GM21526 (cell line): ENCODE results near the gene SGPP2.

Source experiments
- ATAC-seq: cut with Tn5 transposase; IDR thresholded peaks from one replicate; pipeline ENCODE4 v1.9.1; 2021; ENCODE audit warnings: moderate library complexity; ENCODE audit not compliant: unreplicated experiment, low FRiP score

Gene SGPP2

DNA sequence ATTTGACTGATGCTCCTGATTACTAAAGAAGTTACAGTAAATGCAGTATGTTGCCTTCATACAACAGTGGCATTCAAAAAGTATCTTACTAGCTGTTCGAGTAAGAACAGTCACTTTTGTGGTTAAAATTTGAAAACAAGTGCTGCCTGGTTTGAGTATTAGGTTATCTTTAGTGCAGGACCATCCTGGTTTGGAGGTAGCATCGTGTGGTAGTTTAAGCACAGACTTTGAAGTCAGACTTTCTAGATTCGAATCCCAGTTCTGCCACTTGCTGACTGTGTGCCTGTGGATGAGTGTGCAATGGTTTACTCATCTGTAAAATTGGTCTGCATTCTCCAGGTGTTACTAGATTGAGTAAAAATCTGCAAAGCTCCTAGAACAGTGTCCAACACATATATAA is 96.8 kb downstream of the SGPP2 start:
- peak; percentile 64 for ATAC-seq

DNA sequence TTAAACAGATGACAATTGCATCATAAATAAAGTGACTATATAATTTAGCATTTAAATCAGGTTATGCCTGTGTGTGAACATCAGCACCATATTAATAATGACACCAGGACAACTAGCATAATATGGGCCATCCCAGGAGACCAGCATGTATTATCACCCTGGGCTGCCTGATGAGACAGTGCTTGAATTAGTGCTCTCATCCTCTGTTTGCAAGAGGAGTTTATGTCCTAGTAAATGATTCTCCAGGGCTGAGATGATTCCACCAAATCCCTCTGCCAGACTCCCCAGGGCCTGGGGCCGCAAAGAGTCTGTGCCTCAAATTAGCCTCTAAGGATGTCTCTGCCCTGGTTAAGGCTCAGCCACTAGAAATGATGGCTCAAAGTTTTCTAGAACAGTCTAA is 97.7 kb downstream of the SGPP2 start:
- ATAC-seq = no peak

DNA sequence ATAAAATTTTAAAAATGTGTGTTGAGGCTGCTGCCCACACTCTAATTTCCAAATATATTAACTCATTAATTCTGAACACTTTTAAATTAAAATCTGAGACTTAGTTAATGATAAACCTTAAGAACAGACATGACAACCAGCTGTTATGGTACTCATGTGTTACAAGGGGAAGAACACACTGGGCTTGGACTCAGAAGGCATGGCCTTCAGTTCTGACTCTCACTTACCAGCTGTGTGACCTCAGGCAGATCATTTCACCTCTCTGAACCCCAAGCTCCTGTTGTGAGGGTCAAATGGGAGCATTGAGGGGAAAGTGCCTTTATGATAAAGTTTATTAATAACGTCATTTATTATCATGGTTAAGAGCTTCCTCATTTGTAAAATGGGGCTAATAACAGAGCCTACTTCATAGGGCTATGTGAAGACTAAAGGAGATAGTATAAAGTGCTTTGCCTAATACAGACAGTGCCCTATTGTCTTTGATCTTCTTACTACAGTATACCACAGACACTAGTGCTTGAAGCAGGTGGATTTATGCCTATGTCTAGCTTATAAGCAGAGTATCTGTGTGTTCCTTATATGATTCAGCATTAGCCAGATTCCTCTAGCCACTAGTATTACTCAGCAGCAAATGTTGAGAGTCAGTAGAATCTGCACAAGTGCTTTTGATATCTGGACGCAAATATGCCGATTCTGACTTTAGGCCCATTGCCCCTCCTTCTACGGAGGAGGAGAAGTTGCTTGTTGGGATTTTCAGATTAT is 99.6 kb downstream of the SGPP2 start:
- peak; percentile 47 for ATAC-seq

DNA sequence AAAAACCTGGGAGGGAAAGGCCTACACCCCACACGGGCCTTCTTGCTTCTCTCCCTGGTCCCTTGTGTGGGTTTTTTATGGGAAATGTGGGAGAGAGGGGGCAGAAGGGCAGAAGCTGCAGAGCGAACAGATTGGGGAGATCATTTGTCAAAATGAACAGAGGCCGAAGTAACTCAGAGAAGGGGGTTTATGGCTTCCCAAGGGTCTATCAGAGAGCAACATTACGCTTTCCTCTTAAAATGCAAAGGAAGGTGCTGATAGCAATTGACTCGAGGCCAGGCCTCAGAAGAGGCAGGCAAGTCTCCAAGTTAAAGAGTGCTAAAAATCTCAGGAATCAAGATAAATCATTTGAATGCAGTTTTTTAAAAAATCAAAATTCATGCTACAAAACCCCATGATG is 101.5 kb downstream of the SGPP2 start:
- no peak for ATAC-seq

DNA sequence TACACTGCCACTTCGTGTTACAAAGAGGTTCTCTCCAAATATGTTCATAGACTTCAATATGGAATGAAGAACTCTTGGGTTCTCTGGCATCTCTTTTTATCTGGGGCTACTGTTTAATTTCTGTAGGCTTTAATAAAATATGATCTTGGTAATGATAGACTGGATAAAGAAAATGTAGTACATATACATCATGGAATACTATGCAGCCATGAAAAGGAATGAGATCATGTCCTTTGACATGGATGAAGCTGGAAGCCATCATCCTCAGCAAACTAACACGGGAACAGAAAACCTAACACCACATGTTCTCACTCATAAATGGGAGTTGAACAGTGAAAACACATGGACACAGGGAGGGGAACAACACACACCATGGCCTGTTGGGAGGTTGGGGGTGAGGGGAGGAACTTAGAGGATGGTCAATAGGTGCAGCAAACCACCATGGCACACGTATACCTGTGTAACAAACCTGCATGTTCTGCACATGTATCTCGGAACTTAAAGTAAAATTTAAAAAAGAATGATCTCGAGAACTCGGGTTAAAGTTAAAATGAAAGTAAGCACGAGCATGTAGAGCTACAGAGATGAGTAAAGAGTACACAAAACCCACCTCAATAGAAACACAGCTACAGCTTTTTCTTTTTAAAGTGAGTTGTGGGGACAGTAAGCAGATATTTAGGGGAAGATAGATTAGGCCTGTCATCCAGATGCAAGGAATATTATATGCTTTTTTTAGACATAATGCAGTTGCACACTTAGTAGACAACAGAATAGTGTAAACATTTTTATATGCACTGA is 102.3 kb downstream of the SGPP2 start:
- ATAC-seq = no peak

DNA sequence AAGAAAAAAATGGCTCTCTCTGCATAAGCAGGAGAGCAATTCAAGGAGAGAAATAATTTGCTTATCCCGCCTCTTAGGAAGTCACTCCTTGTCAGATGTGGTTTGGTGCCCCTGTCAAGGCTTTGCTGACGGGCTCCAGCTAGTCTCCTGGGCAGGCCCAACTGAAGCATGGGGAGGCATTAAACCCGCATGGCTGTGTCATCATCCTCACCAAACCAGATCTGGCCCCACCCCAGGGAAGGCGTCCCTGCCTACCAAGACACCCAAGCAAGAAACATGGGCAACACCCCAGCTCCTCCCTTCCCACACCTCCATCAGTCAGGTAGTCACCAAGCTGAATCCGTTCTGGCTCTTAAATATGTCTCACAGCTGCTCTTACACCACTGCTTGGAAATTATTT is 108.0 kb downstream of the SGPP2 start:
- no peak for ATAC-seq

DNA sequence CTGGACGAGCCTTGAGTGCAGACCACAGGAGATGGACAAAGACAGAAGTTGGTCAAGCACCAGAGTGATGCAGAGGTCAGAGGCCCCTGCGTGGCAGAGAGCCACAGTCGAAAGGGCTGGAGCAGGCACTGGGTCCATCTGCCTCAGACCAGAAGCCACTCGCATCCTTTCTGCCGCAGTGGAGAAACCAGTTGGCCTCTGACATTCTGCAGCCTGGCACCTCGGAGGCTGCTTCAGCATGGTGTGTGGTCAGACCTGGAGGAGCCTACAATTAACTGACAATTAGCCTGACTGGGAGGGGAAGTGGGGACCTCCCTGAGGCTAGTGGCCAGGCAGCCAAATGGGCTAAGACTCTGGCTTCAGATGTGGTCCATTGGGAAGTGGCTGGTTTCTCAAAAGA is 111.1 kb downstream of the SGPP2 start:
- ATAC-seq = no peak

DNA sequence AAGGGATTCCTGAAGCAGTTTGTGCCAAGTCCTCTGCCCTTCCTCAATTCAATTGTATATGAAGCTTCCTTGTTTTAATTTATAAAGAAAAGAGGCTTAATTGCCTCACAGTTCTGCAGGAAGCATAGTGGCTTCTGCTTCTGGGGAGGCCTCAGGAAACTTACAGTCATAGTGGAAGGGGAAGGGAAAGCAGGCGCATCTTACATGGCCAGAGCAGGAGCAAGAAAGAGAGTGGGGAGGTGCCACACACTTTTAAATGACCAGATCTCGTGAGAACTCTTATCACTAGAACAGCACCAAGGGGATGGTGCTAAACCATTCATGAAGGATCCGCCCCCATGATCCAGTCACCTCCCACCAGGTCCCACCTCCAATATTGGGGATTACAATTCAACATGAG is 114.2 kb downstream of the SGPP2 start:
- ATAC-seq = peak; percentile 61

DNA sequence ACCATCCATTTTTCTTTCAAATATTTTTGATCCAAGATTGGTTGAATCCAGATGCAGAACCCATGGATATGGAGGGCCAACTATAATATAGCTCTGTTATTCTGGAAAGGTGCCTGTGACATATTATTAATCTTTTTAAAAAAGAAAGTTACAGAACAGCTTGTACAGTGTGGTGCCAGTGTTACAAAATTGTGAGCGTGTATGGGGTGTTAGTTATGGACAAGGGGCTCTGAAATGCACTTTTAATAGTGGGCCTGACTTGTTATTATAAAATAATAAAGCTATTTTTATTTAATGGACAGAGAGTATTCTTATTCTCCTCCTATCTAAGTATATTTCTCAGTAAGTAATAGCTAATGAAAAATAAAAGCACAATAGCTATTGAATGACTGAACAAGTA is 120.3 kb downstream of the SGPP2 start:
- no peak for ATAC-seq

DNA sequence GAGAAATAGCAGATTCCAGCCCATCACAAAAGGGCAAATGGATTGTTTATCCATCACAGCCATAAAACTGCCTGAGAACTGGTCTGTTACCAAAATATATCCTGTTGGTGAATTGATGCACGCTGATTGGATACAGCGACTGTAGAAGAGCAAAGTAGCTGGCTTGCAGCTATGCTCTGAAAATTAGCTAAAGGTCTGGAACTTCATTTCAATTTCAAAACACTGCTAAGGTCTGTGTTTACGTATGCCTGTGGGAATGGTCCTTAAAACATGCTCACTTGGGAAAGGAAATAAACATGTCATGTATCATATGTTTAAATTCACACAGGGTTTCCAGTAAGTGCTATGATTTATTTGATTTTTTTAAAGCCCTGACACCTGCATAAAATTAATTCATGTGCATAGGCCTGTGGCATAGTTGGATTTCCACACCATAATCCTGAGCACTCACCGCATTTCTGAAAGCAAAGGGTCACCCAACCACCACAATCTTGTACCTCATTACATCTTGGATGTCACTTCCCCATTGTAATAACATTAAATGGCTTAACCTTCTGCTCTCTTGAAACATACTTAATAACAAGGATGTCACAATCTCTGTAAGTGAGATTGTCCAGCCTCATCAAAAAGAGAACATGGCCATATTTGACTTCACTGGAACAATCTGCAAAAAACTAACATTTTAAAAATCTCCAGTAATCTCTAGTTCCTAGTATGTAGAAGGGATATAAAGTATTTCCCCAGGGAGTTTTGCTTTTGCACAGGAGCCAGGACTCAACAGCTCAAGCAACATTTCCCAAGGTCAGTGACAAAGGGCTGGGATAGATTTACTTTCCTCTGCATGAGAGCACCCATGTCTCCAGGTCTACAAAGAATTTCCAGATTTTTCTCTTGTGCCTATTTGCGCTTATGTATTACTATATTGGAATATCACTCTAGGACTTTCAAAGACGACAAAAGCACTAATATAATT is 121.8 kb downstream of the SGPP2 start:
- no peak for ATAC-seq

DNA sequence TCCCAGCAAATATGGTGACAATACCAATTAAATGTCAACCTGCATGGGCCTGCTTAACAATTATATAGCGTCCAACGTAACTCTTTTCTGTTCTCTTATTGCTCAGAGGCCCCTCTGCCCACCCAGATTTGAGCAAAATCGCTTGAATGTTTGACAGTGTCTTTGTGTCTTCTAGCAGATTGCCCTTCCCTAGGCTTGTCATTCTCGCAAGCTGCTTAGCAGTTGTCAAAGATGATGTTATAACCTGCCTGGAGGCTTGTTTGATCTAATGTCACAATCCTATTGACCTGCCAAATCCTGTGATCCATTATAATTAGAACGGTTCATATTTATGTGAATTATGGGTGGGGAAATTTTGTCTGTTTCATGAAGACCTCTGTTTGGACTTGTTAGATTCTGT is 122.7 kb downstream of the SGPP2 start:
- ATAC-seq = no peak

DNA sequence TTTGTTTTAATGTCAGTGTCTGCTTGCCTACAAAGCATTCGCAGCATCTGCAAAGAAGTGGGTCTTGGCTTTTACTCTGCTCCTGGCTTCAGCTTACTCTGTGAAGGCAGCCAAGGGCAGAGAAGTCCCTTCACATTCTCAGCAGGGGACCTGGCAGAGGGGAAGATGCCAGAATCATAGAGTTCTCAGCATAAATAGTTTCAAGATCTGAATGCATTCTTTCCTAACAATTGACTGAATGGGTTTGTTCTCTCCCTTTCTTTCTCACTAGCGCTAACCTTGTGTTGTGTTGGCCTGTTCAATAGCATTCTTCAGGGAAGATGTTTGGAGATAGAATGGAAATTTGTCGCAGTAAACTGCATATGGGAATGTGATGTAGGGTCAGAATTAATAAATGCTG is 124.6 kb downstream of the SGPP2 start:
- no peak for ATAC-seq

DNA sequence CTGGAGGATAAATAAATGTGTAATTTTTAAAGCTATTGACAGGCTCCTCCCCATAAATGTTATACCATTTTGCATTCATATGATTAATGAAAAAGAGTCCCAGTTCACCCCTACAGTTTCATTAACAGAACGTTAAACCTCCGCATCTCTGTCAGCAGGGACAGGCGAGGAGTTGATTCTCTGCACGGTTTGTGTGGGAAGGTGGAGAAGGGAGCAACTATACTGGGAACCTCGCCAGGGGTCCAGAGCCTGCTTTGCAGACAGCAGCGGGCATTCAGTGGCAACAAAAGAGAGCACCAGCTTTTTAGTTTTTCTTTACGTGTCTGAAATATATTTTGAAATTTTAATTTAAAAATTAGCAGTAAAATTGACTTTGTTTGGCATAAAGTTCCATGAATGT is 130.2 kb downstream of the SGPP2 start:
- ATAC-seq = no peak

DNA sequence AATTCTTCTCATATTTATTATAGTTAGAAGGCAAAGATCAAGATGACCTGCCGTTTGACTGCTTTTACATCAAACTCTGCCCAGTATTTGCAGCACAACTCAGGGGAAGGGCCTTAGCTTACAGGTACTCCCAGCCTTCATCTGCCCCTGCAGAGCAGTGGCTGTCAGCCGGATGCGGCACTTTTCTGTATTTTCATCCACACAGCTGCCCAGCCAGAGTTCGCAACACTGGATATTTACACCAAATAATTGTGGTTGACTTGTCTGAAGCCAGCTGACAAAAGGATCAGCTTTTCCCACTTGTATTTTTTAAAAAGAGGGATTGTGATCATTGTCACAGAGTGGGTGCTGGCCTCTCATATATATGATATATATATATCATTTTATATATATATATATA is 136.8 kb downstream of the SGPP2 start:
- ATAC-seq = no peak

DNA sequence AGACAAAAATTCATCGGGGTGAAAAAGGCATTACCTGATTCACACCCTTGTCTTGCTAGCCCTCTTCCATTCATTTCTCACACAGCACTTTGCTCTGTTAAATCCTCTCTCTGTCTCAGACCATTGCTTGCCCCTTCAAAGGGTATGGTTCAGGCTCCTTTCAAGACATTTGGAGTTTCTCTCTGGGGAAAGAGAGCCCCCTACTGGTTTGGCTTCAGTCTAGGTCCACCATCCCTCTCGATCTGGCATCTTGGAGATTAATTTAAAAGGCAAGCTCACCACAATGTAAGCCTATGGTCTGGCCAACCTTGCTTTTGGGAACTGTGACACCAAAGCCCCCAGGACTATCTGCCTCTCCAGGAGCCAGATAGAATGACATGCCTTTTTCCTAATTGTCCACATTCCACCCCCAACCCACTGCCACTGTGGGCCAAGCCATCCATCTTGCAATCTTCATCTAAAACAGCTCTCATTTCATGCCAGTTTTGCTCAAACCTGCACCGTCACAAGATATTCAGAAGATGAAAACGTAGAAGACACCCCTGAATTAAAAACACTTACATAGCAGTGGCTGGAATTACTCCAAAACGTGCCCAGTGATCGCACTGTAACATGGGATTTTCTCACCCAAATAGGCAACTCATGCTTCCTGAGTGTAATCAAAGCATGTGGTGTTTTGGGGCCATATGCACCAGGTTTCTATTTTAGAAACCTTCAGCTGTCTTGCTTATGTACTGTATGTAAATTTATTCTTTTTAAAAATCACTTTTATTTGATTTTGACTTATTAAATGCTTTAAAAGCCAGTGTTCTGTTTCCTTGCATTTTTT is 137.7 kb downstream of the SGPP2 start:
- ATAC-seq = peak; percentile 86

DNA sequence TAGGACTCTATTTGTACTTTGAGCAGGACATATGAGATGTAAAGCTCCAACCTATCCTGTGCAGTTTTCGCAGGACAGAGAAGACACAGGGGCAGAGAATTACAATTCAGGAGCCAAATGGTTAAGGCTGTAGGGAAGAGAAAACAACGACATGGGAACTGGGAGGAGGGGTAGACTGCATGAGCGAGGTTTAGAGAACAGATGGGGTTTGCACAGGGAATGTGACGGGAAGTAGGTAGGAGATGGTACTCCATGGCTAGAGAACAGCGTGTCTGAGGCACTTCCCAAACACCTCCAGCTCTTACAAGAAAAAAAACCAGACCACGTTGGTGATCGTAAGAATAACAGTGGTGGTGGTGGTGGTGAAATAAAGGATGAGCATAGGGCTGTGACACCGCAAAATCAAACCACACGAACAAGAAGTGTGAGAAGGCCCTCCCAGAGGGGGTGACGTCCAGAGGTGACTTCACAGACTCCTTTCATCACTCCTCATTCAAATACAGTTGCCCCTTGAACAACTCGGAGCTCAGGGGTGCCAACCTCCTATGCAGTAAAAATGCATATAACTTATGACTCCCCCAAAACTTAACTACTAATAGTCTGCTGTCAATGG is 138.9 kb downstream of the SGPP2 start:
- ATAC-seq = no peak

DNA sequence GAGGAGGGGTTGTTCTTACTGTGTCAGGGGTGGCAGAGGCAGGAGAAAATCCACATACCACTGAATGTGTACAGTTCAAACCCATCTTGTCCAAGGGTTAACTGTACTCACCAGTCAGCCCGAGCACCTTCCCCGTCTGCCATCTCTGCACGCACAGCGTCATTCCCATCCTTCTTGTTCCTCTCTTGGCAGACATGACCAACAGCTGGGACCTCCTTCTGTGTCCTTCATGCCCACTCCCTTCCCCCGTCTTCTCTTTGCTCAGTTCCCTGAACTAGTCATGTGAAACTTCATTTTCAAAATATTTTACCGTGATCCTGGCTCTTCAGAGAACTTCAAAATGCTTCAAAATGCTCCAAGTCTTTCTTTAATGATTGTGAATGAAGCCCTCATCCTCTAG is 139.6 kb downstream of the SGPP2 start:
- no peak for ATAC-seq

DNA sequence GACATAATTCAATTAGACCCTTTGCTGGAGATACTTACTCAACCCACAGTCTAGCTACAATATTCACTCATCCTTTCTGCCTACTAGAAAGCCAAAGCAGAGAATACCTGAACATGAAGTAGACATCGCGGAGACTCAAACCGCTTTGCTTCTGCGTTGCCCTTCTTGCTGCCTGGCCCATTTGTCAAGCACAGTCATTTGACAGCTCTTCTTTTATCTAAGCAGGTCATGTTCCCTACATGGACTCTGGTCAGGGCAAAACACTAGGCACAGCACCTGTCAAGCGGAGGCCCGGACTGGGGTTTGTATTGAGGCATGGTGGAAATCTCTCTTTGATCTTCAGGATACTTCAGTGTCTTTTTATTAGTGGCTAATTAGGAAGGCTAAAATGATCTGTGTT is 141.9 kb downstream of the SGPP2 start:
- no peak for ATAC-seq

DNA sequence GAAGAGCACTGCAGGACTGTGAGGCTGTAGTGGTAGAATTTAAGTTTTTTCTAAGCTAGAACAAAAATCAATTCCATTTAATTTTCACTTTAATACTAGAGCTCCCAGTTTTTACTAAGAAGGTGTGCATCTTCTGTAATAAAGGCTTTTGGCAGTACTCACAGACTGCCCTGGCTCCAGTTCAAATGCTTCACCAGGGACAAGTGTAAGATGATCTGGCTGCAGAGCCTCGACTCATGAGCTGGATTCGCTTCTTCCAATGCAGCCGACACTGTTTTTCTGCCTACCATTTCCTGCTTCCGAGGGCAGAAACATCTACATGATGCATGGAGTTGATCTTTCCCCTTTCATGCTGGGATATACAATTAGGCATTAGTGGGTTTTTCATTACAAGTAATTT is 144.5 kb downstream of the SGPP2 start:
- no peak for ATAC-seq

DNA sequence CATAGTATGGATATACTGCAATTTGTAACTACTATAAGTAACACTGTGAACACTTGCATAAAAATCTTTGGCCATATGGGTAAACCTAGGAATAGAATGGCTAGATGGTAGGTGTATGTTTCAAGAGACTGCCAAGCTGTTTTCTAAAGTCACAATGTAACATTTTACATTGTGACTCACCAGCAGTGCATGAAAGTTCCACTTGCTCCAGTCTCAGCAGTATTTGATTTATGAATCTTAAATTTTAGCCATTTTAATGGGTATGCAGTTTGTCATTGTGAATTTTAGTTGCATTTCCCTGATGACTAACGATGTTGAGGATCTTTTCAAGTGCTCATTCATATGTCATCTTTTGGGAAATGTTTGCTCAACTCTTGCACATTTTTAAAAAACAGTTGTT is 145.5 kb downstream of the SGPP2 start:
- ATAC-seq = no peak
